Measurements from ENCODE around the gene TANC1.

DNA sequence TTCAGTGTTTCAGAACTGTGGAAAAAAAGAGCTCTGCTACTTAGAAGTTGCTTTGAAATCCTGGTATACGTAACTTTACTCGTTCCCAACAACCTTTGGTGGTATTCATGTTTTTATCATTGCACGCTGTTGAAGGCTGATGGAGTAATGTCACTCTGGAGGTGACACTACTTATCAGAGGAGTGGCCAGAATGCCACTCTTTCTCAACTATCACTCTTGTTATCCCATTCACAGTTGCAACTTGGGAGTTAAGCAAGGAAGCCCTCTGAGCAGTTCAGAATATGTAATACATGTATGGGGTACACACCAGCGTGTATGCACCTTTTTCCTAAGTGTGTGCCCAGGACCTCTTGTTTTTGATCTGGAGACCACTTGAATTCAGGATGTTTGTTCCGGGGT, 53.6 kb downstream of the TANC1 start:
- TF ChIP-seq POLR2AphosphoS5 (IDR thresholded peaks at IDR 0.05; ENCODE audit: low read depth, low read length), result no peak
- TF ChIP-seq SIN3A (IDR thresholded peaks at IDR 0.05; ENCODE audit: borderline replicate concordance, insufficient read depth, low read length), result no peak

Measured in PFSK-1 (cell line).